NCI-H526 (cell line): Measurements from ENCODE around the gene GABRB3.

ENCODE experiments used
- DNase-seq, 2 experiments: peaks; one replicate each; lab custom pipeline; 2025; lab: John Stamatoyannopoulos, UW

GABRB3 gene

GRCh38 chr15:26772154-26773066 is at the start of gene GABRB3:
GABRB3 (minus strand) TSS chr15:26773066.
- peak in 1 of 2 experiments; percentile 33 for DNase-seq

- DNase-seq: no peak
Observed at GRCh38 chr15:26807517-26808427, 34.9 kb upstream of the GABRB3 start.

GRCh38 chr15:26806574-26806973 is 33.7 kb upstream of the GABRB3 start:
- no peak for DNase-seq

- no peak for DNase-seq
Observed at GRCh38 chr15:26806151-26806550, 33.3 kb upstream of the GABRB3 start.

- DNase-seq: no peak
Observed at GRCh38 chr15:26805470-26805869, 32.6 kb upstream of the GABRB3 start.

GRCh38 chr15:26804063-26804804 is 31.4 kb upstream of the GABRB3 start:
- no peak for DNase-seq

- DNase-seq: no peak
Observed at GRCh38 chr15:26790118-26790517, 17.3 kb upstream of the GABRB3 start.

- DNase-seq: no peak
Observed at GRCh38 chr15:26781816-26782215, 8.9 kb upstream of the GABRB3 start.

- DNase-seq: peak in 1 of 2 experiments; percentile 39
Observed at GRCh38 chr15:26773917-26774316, 1.1 kb upstream of the GABRB3 start.

GRCh38 chr15:26773067-26773877 is 406 bp upstream of the GABRB3 start:
- peak in 1 of 2 experiments; percentile 77 for DNase-seq

GRCh38 chr15:26771578-26772153 is 1.2 kb downstream of the GABRB3 start:
- DNase-seq: peak in 1 of 2 experiments; percentile 58

- peak in 1 of 2 experiments; percentile 13 for DNase-seq
Observed at GRCh38 chr15:26771168-26771567, 1.7 kb downstream of the GABRB3 start.

GRCh38 chr15:26767169-26767670 is 5.6 kb downstream of the GABRB3 start:
- peak in 1 of 2 experiments; percentile 10 for DNase-seq

- DNase-seq: no peak
Observed at GRCh38 chr15:26766262-26766661, 6.6 kb downstream of the GABRB3 start.

- DNase-seq: no peak
Observed at GRCh38 chr15:26759986-26760385, 12.9 kb downstream of the GABRB3 start.

GRCh38 chr15:26758079-26758478 is 14.8 kb downstream of the GABRB3 start:
- DNase-seq: peak in 1 of 2 experiments; percentile 27

- no peak for DNase-seq
Observed at GRCh38 chr15:26757141-26757540, 15.7 kb downstream of the GABRB3 start.

GRCh38 chr15:26744894-26745293 is 28.0 kb downstream of the GABRB3 start:
- DNase-seq: no peak

GRCh38 chr15:26739791-26740190 is 33.1 kb downstream of the GABRB3 start:
- no peak for DNase-seq

GRCh38 chr15:26738996-26739395 is 33.9 kb downstream of the GABRB3 start:
- no peak for DNase-seq
